Body of pancreas (tissue), 4 donors: ENCODE measurements around the gene FBXO38.

ENCODE experiments used
- CTCF ChIP-seq, 7 experiments: fragments of 450-650 bp in 4 of 7; fragments of 200-600 bp in 3 of 7; sonication (generic) in 3 of 7; IDR thresholded peaks; one replicate each; pipeline ENCODE4 v1.5.1; 2016 to 2019; ENCODE audit warnings: antibody characterized with exemption in 7 of 7
- POLR2A ChIP-seq, 3 donors: fragments of 450-650 bp; IDR thresholded peaks; one replicate each; pipeline ENCODE4 v1.6.1; 2016; ENCODE audit warnings: antibody characterized with exemption in 3 of 3, mild to moderate bottlenecking in 2 of 3

GRCh38 chr5:148364343-148364742 lies 19.4 kb upstream of the FBXO38 start:
- TF ChIP-seq CTCF (IDR thresholded peaks at IDR 0.05): no peak
- no peak for TF ChIP-seq POLR2A (IDR thresholded peaks at IDR 0.05)
